GM18951 (cell line): ENCODE results near the gene APEX1.
"Not testable (repeated sequence)": the region's sequence is repeated elsewhere in the genome, so short reads cannot be mapped to it uniquely, and the experiment has no call there.

Experiments
- POLR2A ChIP-seq: IDR thresholded peaks from 4 replicates; pipeline ENCODE4 v1.6.1; 2011; ENCODE audit warnings: mild to moderate bottlenecking; ENCODE audit not compliant: insufficient read length, insufficient read depth; ENCODE audit errors: extremely low read depth
- in situ Hi-C: fragments of 300-500 bp; cut with MboI; formaldehyde crosslinking; loops from one replicate; pipeline ENCODE4 v1.12.0; 2022; ENCODE audit warnings: low sequenced_read_pairs, mixed read lengths, inconsistent platforms; ENCODE audit not compliant: unreplicated experiment

APEX1 gene

DNA sequence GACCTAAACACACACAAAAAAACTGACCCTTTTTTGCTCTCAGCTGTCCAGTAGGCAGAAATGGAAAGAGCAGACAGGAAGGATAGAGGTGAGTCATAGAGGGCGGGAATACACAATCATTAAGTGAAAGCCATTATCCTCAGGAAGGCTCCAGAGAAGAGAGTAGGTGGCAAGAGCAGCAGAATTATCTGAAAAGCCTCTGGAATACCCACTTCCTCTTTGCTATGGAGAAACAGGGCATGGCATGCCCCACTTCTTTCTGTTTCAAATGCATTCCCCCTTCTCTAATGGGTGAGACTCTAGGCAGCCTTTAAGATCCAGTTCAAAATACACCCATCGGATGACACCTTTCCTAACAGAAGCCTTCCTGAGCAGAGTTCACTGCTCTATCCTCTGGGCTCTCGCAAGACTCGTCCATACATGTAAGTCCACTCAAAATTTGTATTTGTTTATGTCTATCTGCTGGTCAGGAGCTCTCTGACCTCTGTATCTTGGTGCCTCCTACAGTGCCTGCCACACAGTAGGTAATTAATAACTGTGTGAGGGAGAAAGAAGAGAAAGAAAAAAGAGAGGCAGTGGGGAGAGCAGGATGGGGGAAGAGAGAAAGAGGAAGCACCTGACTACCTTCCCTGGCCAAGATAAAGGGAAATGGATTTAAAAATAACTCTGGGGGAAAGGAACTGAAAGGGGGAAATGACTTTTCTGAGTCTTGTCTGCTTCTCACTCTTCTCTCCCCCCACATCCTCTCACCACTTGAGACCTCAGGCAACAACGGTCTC, 27.6 kb upstream of the APEX1 start:
- in situ Hi-C loops, result no loop called here
- TF ChIP-seq POLR2A, result no peak

DNA sequence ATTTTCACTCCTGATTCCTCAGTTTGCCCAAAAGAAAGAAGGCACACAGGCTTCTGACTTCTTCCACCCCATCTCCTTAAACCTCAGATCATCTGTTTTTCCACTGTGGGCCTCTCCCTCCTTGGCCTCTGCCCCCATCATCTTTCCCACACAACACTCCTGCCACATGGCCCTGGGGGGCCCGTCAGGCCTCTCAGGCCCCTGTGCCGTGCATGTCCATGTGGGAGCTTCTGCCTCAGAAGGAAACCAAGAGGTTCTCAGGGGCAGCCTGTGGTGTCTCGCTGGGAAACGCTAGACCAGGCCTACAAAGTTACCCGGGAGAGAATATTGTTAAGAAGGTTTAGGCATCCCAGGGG, 27.0 kb upstream of the APEX1 start:
- peak; percentile 8 for TF ChIP-seq POLR2A
- in situ Hi-C loops, result no loop called here

DNA sequence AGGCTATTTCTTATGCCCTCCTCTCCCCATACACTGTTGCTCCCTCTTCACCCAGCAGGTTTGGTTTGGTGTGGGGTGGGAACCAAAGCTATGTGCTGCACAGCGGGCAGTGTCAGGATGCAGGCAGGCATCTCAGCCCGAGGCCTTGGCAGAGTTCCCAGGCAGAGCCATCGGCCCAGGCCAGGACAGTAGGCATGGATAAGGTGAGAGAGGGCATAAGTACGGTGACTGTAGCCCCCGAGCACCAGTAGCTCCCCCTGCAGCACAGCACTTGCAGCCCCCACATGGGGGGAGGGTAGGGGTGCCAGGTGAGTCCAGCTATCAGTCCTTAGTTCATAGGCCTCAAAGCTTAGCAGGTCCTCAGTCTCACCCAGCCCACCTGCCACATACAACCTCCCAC, 26.2 kb upstream of the APEX1 start:
- no peak for TF ChIP-seq POLR2A
- in situ Hi-C loops, result no loop called here

DNA sequence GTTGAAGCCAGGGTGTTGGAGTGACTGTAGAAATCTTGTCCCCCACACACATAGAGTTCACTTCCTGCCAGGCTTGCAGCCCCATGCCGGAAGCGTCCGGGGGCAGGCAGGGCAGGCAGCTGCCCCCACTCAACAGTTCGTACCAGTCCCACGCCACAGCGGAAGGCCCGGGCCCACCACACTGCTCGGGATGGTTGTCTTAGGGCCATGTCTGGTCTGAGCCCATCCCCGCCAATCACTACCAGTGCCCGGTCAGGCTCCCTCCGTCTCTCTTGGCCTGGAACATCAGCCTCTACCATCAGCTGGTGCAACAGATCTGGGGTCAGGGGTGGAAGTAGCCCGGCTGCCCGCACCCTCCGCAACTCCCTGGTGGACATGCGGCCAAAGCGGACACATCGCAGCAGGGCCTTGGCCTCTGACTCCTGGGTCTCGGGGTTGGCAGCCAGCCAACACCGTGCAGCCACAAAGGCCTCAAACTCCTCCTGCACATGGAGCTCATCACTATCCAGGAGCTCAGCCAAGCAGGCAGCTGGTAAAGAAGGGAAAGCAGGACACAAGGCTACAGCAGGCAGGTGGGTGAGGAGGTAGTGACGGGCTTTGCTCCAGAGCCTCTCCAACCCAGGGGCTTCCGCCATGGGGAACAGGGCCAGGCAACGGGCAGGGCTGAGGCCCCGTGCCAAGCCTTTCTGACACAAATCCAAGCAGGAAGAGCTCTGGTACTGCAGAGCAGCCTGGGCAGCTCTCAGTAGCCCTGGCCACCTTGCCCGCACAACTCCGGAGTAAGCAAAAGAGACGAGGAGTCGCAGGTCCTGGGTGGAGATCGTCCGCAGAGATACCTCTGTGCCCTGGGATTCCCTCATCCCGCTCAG, 25.0 kb upstream of the APEX1 start:
- in situ Hi-C loops, result no loop called here

DNA sequence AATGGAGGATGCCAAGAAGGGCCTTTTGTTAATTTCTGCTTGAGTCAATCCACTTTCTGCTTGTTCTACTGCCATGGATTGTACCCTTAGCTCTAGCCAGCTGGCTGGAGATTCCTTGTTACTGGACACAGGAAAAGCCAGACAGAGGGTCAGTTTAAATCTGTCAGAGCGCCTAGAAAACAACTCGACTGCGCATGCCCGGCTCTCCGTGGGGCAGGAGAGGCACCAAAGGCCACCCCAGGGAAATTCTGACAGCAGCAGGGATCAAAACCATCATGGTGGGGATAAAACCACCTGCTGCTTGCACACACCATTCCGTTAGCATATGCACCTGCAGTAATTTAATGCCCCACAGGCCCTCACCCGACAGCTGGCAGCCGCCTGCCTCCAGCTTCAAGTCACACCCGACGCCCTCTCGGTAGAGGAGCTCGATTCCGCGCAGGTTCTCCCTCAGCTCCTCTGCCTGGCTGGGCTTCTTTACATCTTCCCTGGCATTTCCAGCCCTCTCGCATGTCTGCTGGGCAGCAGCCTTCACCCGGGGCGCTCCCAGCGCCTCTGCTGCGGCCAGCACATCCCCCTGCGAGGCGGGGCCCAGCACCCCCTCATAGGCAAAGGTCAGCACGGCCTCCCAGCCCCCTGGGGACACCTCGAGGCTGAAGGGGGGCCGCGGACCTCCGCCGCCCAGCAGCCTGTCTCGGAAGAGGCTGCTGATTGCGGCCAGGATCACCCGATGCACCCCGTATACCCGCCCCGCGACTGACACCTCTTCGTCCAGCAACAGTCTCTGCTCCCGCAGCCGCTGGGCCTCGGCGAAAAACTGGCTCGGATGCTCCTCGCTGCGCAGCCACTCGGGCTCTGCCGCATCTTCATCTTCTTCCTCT, 20.1 kb upstream of the APEX1 start:
- no peak for TF ChIP-seq POLR2A
- in situ Hi-C loops, result no loop called here

More for the DNA sequence above, 25.0 kb upstream of the APEX1 start:
- no peak for TF ChIP-seq POLR2A

DNA sequence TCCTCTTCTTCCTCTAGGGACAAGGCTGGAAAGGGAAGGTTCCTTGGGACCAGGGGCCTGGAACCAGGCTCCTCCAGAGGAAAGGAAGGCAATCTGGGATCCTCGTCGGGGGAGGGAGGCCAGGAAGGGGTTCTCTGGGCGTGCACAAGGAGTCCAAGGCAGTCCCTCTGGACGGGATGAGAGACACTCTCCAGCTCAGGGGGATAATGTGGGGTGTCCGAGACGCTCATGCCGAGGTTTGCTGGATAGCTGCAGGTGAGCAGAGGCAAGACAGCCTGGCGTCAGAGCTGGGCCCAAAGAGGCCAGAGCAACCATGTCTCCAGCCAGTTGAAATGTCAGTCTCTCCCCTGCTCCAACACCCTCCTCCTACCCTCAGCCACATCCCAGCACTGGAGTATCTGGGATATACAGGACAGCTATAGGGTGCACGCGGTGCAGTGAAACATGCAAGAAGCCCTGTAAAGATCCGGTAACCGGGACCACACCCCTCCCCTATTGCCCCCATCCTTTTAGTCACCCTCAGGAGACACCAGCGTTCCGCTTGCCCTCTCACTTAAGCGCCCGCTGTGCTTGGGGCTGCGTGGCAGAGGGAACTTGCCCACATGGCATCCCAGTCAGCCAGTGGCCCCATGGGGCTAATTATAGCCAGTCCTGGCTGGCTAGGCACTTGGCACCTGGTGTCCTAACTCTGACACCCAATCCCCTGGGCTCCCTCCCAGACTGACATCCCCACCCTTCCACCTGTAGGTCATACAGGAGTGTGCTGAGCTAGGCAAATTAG, 19.3 kb upstream of the APEX1 start, which contains the start of gene KLHL33:
Gene KLHL33, minus strand, starts transcription at position 585 of the 781 bp plus-strand sequence. Its CDS starts 355 bp downstream, at position 230.
- in situ Hi-C loops, result no loop called here
- TF ChIP-seq POLR2A, result no peak

DNA sequence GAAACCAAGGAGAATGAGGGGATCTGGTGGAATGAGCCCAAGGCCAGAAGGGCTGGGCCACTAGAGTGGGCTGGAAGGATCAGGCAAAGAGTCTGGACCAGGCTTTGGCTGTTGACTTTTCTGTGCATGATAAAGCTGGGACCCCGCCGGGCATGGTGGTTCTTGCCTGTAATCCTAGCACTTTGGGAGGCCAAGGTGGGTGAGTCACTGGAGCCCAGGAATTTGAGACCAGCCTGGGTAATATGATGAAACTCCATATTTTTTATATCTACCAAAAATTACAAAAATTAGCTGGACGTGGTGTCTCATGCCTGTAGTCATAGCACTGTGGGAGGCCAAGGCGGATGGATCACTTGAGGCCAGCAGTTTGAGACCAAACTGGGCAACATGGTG, 18.7 kb upstream of the APEX1 start:
- in situ Hi-C loops, result no loop called here
- TF ChIP-seq POLR2A, result no peak

DNA sequence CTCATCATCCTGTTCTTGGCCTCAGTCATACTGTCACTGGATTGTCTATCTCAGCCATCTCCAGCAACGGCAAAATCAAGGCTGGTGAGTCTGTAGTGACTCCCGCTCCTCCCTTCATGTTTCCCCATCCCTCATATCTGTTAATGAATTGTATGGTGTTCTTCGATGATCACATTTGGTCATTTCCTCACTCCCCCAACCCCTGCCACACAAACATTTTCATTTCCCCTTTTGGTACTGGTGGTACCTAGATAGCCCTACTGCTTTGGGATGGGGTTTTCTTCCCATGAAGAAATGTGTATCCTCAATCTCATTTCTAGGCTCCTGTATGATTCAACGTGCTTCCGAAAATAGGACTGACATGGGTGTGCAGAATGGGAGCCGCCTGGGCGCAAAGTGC, 16.4 kb upstream of the APEX1 start:
- no peak for TF ChIP-seq POLR2A
- in situ Hi-C loops, result no loop called here

DNA sequence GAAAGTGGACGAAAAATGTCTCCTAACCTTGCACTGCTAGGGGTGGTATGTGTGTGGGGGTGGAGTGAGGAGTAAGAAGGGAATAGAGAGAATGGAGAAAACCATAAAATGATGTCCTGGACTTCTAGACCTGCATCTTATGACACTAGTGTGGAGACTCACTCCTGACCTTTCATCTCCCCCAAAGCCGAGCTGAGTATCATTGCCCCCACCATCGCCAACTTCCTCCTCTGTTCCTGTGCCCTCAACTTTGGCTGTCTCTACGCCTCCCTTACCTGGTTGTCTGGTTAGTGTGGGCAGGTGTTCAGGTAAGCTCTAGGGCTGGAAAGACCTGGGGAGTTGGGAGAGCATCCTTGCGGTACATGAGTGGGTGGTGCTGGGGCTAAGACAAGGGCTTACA, 14.6 kb upstream of the APEX1 start:
- in situ Hi-C loops, result no loop called here
- no peak for TF ChIP-seq POLR2A

DNA sequence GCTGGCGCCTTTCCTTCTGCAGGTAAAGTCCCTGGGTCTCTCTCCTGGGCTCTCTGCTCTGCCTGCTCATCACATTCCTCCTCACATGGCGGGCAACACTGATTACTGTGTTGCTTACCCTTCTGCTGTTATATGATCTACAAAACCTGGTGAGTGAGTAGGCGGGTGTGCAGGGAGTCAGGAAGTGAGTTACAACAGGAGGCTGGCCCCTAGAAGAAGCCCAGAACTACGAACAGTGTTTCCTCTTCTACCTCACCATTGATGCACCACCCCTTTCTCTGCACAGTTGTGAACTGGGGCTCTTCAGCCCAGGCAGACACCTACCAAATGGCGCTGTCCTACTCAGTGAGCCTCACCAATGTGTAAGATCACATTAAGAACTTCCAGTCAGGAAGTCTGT, 14.1 kb upstream of the APEX1 start:
- in situ Hi-C loops, result no loop called here
- no peak for TF ChIP-seq POLR2A

DNA sequence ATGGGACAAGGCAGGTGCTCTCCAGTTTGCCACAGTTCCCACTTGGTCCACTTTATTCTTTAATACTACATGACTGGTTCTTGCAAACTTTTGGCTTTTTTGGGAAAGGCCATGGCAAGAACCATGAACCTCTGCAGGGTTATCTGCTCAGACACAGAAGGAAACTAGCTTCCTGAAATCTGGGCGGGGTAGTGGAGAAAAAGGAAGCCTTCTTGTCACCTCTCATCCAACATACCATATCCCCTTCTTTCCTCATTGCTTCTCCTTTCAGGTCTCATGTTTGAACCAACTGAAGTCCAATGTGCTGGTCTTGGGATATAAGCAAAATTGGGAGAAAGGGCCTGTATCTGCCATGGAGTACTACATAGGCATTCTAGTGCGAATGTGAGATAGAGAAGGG, 13.6 kb upstream of the APEX1 start:
- no peak for TF ChIP-seq POLR2A
- in situ Hi-C loops, result no loop called here

DNA sequence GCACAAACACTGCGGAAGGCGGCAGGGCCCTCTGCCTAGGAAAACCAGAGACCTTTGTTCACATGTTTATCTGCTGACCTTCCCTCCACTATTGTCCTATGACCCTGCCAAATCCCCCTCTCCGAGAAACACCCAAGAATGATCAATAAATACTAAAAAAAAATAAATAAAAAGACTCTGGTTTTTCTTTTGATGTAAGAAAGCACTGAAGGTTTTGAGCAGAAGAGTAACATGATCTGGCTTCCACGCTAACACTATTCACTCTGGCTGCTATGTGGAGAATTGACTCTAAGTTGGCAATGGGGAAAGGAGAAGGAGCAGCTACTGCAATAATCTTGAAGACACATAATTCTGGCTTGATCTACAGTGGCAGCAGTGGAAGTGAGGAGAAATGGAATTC, 11.4 kb upstream of the APEX1 start:
- in situ Hi-C loops, result not testable (repeated sequence)
